Esophagus squamous epithelium (tissue), 5 donors: Measurements from ENCODE around the gene MOCOS. TPM values are rescaled to one million over a fixed set of nuclear protein-coding genes. Genes with fewer than 3 reads are reported as not detected.

Experiments
- DNase-seq: peaks from one replicate; lab custom pipeline; 2025; lab: John Stamatoyannopoulos, UW
- H3K27ac ChIP-seq, 4 donors: fragments of 200-600 bp; sonication (generic); one replicate each; pipeline ENCODE4 v1.5.1; 2016 to 2019; ENCODE audit warnings: mild to moderate bottlenecking in 1 of 4
- H3K27me3 ChIP-seq, 4 donors: fragments of 200-600 bp; sonication (generic); 1 replicate in 3 of 4; 2 replicates in 1 of 4; pipeline versions ENCODE4 v1.5.1 to v1.6.0; 2017 to 2021; ENCODE audit warnings: antibody characterized with exemption in 1 of 4
- H3K36me3 ChIP-seq, 3 donors: fragments of 200-600 bp; sonication (generic); one replicate each; pipeline ENCODE4 v1.5.1; 2016 to 2019
- H3K4me1 ChIP-seq, 3 donors: fragments of 200-600 bp; sonication (generic); one replicate each; pipeline ENCODE4 v1.5.1; 2017 to 2019
- H3K4me3 ChIP-seq, 4 donors: fragments of 200-600 bp; sonication (generic); 1 replicate in 3 of 4; 2 replicates in 1 of 4; pipeline ENCODE4 v1.5.1; 2016 to 2019; ENCODE audit warnings: mild to moderate bottlenecking in 2 of 4, moderate library complexity in 1 of 4
- H3K9me3 ChIP-seq, 3 donors: fragments of 200-600 bp; sonication (generic); one replicate each; pipeline ENCODE4 v1.5.1; 2016 to 2019
- CTCF ChIP-seq, 6 experiments: fragments of 450-650 bp in 4 of 6; fragments of 200-600 bp in 2 of 6; sonication (generic) in 2 of 6; IDR thresholded peaks; one replicate each; pipeline ENCODE4 v1.5.1; 2016 to 2019; ENCODE audit warnings: antibody characterized with exemption in 6 of 6, mild to moderate bottlenecking in 4 of 6, moderate library complexity in 4 of 6
- POLR2A ChIP-seq, 4 donors: fragments of 450-650 bp; IDR thresholded peaks; one replicate each; pipeline ENCODE4 v1.6.1; 2017; ENCODE audit warnings: antibody characterized with exemption in 4 of 4, mild to moderate bottlenecking in 4 of 4, moderate library complexity in 3 of 4
- WGBS, 2 donors: methylation state at CpG; one replicate each; pipeline ENCODE4 v1.1.5; 2018; 5-methylcytosine and 5-hydroxymethylcytosine counted together
- intact Hi-C: fragments of 100-400 bp; cut with DNase I; formaldehyde crosslinking; loops from one replicate; pipeline ENCODE4 v1.15.0; 2022
- total RNA-seq, 4 donors: library from RNA; depleted of rRNA; stranded (reverse); fragments of >200 nt; gene quantifications; one replicate each; pipeline ENCODE4 v1.1.0, GENCODE V29; 2016
- donor health status: DM: yes; HTN: yes; CAD: no.

MOCOS gene
- total RNA-seq, 4 donors from 2014 or later, result 4.4 to 11.8 (median 7.0) TPM

GRCh38 chr18:36265015-36265414 lies 77.7 kb downstream of the MOCOS start:
- Histone ChIP-seq H3K9me3 (no peaks in the 10 kb centered on the region), H3K27ac (no peak overlapping the region), H3K36me3 (peaks cover 0 to 8% (median 0%) of the 10 kb centered on the region in 3 donors), H3K4me3 (no peak overlapping the region), H3K27me3 (no peaks in the 10 kb centered on the region), H3K4me1 (no peaks in the 10 kb centered on the region)
- WGBS, 2 donors, result 45 to 54% methylated on average over 5 of the region's 5 CpGs
- intact Hi-C loops, result no loop called here
- no peak for DNase-seq
- no peak for TF ChIP-seq CTCF (IDR thresholded peaks at IDR 0.05)
- no peak for TF ChIP-seq POLR2A (IDR thresholded peaks at IDR 0.05)

GRCh38 chr18:36269157-36269556 lies 81.9 kb downstream of the MOCOS start:
- H3K4me3 ChIP-seq, result no peak overlapping the region
- no peak for TF ChIP-seq CTCF (IDR thresholded peaks at IDR 0.05)
- no peak for TF ChIP-seq POLR2A (IDR thresholded peaks at IDR 0.05)
- H3K27ac ChIP-seq, result no peak overlapping the region
- no peaks in the 10 kb centered on the region for H3K36me3 ChIP-seq
- peaks cover 0 to 3% (median 0%) of the 10 kb centered on the region in 4 donors for H3K27me3 ChIP-seq
- 78 to 87% methylated on average over 4 of the region's 4 CpGs for WGBS, 2 donors
- intact Hi-C loops, result no loop called here
- H3K9me3 ChIP-seq, result no peaks in the 10 kb centered on the region
- no peak for DNase-seq
- no peaks in the 10 kb centered on the region for H3K4me1 ChIP-seq

GRCh38 chr18:36271153-36271552 lies 83.9 kb downstream of the MOCOS start:
- no peak for TF ChIP-seq CTCF (IDR thresholded peaks at IDR 0.05)
- no peak for TF ChIP-seq POLR2A (IDR thresholded peaks at IDR 0.05)
- Histone ChIP-seq H3K27me3 (peaks cover 0 to 4% (median 0%) of the 10 kb centered on the region in 4 donors), H3K27ac (no peak overlapping the region), H3K4me1 (no peaks in the 10 kb centered on the region), H3K4me3 (no peak overlapping the region), H3K36me3 (no peaks in the 10 kb centered on the region), H3K9me3 (no peaks in the 10 kb centered on the region)
- no peak for DNase-seq
- intact Hi-C loops, result no loop called here

- Histone ChIP-seq H3K27ac (no peak overlapping the region), H3K4me1 (no peaks in the 10 kb centered on the region), H3K4me3 (no peak overlapping the region), H3K27me3 (peaks cover 0 to 4% (median 0%) of the 10 kb centered on the region in 4 donors), H3K9me3 (no peaks in the 10 kb centered on the region), H3K36me3 (no peaks in the 10 kb centered on the region)
- 96 to 100% methylated on average over 3 to 8 of the region's 8 CpGs for WGBS, 2 donors
- TF ChIP-seq POLR2A (IDR thresholded peaks at IDR 0.05), result no peak
- TF ChIP-seq CTCF (IDR thresholded peaks at IDR 0.05), result no peak
- DNase-seq, result no peak
- intact Hi-C loops, result no loop called here
Measured at GRCh38 chr18:36273347-36273746, 86.0 kb downstream of the MOCOS start.

DNA sequence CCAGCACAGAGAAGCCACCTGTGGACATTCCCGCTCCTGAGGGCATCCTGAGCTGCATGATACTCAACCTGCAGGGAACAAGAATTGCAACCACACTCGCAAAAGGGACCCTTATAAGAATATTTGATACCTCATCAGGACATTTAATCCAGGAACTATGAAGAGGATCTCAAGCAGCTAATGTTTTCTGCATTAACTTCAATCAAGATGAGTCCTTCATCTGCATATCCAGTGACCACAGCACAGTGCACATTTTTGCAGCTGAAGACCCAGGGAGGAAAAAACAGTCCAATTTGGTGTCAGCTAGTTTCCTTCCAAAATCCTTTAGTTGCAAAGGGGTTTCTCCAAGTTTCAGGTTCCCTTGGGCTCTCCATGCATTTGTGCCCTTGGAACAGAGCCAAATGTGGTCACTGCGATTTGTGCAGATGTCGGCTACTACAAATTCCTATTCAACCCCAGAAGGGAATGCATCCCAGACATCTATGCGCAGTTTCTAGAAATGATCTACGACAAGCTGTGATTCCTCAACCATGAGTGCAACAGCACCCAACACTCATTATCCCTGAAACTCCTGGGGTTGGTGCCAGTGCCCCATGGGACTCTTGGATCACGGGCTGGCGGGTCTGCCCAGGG lies 86.9 kb downstream of the MOCOS start:
- Histone ChIP-seq H3K4me3 (no peak overlapping the region), H3K27me3 (peaks cover 0 to 4% (median 0%) of the 10 kb centered on the region in 4 donors), H3K4me1 (no peaks in the 10 kb centered on the region), H3K27ac (no peak overlapping the region), H3K9me3 (no peaks in the 10 kb centered on the region), H3K36me3 (no peaks in the 10 kb centered on the region)
- intact Hi-C loops, result no loop called here
- no peak for TF ChIP-seq CTCF (IDR thresholded peaks at IDR 0.05)
- TF ChIP-seq POLR2A (IDR thresholded peaks at IDR 0.05), result no peak
- WGBS, 2 donors, result 83 to 87% methylated on average over 6 to 8 of the region's 8 CpGs
- DNase-seq, result no peak
